ENCODE data around the gene PAIP1.
"Not testable (repeated sequence)": the region's sequence is repeated elsewhere in the genome, so short reads cannot be mapped to it uniquely, and the experiment has no call there.

PAIP1 gene

GRCh38 chr5:43570450-43571158 is 13.7 kb upstream of the PAIP1 start:
- DNase-seq, result no peak

DNA sequence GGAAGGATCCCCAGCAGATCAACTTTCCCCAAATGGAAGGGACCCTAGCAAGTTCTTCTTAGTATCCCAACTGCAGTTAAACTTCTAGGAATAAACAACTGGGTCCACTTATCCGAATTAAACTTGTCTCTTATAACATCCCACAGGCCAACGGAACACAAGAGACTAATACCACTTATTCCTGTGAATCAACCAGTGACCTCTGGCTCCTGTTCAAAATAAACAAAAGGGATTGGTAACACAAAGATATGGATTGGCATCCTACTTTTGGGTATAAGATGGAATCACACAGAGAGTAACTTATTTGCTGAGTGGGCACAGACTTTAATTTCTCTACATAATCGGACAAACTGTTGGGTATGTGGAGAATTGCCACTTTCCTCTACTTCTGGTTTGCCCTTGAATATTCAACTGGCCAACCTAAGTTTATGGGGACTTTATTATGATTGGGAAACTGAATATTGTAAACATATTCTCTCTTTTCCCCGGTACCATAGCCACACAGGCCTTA is 12.4 kb upstream of the PAIP1 start:
- DNase-seq, result no peak

DNA sequence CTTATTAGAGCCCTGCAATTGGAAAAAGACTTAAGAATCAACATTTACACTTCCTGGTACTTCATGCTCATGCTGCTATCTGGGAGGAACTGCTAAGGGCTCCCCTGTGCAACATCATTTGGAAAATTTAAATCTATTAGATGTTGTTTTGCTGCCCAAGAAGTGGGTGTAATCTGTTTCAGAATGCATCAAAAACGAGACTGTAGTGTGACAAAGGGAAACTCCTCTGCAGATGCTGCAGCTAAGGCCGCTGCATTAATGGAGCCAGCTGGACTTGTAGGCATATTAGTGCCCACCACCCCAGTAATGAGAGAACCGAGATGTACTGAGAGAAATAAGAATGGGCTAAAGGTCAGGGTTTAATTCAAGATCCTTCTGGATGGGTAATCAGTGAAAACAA is 11.1 kb upstream of the PAIP1 start:
- DNase-seq, result no peak

GRCh38 chr5:43565043-43565442 is 8.2 kb upstream of the PAIP1 start:
- no peak for DNase-seq

DNA sequence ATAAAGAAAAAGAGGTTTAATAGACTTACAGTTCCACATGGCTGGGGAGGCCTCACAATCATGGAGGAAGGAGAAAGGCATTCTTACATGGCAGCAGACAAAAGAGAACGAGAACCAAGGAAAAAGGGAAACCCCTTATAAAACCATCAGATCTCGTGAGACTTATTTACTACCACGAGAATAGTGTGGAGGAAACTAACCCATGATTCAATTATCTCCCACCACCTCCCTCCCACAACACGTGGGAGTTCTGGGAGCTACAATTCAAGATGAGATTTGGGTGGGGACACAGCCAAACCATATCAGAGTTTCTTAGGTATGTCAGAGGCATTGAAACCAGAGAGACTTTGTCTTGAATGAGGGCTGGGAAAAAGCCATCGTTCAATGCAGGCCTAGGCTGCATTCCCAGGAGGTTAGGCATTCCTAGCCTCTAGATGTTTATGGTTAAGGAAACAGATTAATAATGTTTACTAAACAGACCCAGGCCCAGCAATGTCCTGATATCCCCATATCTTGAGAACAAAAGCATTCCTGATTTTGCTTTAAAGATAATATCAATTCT is 7.5 kb upstream of the PAIP1 start:
- DNase-seq, result no peak

- no peak for DNase-seq
These were observed 6.4 kb upstream of the PAIP1 start for GRCh38 chr5:43563321-43563720.

- DNase-seq, result no peak
These were observed 4.5 kb upstream of the PAIP1 start for GRCh38 chr5:43561356-43561755.

DNA sequence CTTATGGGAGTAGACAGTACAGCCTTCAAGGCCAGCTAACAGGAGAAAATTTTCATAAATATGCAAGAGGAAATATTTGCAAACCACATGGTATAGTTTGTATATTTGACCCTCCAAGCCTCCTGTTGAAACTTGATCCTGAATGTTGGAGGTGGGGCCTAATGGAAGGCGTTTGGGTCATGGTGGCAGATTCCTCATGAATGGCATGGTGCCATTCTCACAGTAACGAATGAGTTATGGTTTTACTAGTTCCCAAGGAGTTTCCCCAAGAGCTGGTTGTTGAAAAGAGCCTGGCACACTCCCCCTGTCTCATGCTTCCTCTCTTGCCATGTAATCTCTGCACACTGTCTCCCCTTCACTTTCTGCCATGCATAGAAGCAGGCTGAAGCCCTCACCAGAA is 3.3 kb upstream of the PAIP1 start:
- no peak for DNase-seq

DNA sequence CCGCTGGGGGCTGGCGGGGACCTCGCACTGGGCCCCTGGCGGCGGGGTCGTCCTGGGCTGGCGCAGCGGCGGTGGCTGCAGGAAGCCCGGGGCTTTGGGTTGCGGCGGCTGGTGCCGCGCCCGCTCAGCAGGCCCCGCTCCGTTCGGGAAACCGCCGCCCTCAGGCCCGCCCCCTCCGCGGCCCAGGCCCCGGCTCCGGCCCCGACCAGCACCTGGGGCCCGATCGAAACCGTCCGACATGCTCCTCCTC is 345 bp downstream of the PAIP1 start:
- not testable (repeated sequence) for DNase-seq

DNA sequence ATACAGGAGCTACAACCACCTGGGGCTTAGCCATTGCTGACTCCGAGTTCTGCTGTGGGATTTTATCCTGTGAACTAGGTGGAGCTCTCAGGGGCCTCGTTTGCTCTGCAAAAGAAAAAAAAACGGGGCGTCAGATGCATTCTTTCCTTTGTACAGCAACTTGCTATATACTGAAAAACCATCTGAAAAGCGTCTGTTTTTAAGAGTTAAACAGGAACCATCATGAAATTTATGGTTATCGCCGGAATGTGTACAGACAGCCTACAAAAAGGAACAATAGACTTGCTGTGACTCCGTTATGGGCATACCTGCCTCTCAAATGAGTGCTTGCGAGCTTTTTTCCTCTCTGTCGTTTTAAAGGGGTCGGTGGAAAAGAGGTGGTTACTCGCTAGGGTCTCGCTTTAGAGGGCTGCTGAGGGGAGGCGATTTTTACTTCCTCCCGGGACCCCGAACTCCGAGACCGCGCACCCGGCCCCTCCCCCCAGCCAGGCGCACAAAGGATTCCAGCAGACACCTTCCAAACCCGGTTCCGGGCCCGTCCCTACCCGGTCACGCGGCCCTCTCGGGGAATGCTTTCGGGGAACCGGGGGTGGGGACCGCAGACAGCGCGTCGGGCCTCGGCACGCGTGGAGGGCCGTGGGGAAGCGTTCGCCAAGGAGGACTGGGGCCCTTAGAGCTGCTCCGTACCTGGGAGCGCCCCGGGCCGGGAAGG is 826 bp downstream of the PAIP1 start:
- peak; percentile 30 for DNase-seq

GRCh38 chr5:43554497-43554896 is 2.4 kb downstream of the PAIP1 start:
- no peak for DNase-seq

GRCh38 chr5:43553381-43553780 is 3.5 kb downstream of the PAIP1 start:
- DNase-seq, result no peak

DNA sequence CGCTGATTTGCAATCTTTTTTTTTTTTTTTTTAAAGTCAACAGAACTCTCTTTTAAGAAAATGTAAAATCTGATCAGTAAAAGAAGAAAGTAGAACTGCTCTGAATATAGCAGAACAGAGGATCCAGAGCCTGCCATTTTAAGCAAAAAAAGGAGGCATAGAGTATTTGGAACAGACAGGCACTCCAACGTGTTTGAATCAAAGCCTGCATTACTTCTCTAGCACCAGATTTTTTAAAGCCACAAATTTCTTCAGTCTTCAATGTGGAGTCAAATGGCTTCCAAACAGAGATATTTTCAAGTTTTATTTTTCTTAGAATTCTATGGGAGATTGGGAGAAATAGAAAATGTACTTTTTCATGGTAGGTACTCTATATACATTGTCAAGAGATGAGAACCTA is 5.1 kb downstream of the PAIP1 start:
- DNase-seq, result no peak

GRCh38 chr5:43549272-43549671 is 7.6 kb downstream of the PAIP1 start:
- DNase-seq, result not testable (repeated sequence)

- no peak for DNase-seq
These were observed 8.5 kb downstream of the PAIP1 start for GRCh38 chr5:43548358-43548757.

GRCh38 chr5:43547532-43547931 is 9.3 kb downstream of the PAIP1 start:
- no peak for DNase-seq

GRCh38 chr5:43543434-43543833 is 13.4 kb downstream of the PAIP1 start:
- peak; percentile 15 for DNase-seq

DNA sequence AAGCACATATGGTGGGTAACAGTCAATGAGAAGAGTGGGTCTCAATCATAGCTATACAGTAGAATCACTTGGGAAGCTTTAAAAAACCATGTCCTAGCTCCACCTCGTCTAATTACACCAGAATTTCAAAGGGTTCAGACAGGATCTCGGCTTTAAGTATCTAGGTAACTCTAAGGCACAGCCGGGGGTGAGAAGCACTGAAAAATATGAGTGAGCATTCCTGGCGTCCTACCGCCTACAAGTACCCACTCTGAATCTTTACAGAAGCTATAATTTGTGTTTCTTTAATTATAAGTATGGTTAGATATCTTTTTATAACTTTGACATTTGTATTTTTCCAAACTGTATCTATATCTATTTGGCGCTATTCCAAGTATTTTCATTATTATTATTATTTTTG is 16.1 kb downstream of the PAIP1 start:
- DNase-seq, result no peak

GRCh38 chr5:43536972-43537371 is 19.9 kb downstream of the PAIP1 start:
- no peak for DNase-seq

DNA sequence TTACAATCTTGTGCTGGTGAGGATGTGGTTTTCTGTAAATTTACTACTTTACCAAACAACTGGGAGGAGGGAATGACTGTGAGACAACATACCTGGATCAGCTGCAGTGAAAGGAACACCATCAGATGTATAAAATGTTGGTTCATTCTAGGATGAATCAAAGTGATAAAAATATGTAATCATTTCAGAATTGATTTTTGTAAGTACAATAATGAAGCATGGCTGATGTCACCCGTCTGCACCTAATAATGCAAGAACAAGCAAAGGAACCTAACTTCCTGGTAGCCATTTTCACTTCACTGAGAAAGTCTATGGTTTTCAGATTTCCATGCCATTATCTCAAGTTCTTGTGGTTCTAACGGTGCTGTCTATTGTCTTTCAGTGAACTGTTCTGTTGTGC is 23.2 kb downstream of the PAIP1 start:
- DNase-seq, result no peak

GRCh38 chr5:43530648-43531047 is 26.2 kb downstream of the PAIP1 start:
- DNase-seq, result no peak

DNA sequence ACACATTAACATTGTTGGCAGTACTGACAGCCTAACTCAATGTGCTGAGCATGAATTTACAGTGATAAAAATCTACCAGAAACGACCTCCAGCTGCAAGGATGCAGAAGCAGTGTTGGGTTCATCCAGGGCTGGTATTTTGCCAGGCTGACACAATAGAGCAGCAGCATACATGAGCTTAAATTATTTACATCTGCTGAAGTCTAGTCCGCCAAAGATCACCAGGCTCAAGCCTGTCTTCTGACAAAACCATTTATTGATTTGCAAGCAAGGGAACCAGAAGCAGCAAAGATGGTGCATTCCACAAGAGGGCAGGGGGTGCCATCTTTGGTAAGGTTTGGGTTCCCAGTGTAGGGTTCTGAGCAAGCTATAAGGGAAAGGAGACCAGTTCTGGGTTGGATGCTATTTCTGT is 33.2 kb downstream of the PAIP1 start:
- no peak for DNase-seq

DNA sequence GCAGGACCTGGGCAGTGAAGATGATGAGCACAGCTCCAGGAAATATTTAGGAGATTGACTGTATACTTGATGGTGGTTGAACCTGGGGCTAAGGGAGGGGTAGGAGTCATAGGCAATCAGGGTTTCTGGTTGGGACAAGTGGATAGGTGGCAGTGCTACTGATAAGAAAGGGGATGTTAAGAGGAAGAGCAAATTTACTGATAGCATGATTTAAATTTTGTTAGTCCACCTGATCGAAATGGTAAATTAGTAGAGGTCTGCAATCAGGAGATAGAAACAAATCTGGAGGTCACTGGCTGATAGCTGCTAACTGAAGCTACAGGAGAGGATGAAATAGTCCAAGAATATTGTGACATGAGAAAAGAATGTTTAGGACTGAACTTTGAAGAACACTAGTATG is 36.3 kb downstream of the PAIP1 start:
- DNase-seq, result no peak

DNA sequence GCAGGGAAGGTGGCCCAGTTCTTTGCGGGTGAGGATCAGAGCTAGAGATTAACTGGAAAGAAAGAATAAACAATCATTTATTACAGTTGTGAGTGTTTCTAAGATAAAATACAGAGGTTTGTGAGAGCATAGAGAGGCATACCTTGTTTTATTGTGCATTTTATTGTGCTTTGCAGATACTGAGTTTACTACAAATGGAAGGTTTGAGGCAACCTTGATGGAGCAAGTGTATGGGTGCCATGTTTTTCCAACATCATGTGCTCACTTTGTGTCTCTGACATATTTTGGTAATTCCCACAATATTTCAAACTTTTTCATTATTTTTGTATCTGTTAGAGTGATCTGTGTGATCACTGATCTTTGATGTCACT is 41.2 kb downstream of the PAIP1 start:
- DNase-seq, result no peak
